GM23338 (cell line): ENCODE data around the gene HHIP.

Source experiments
- CREB1 ChIP-seq: fragments of 250-450 bp; sonication (Bioruptor Pico); IDR thresholded peaks from 2 replicates; pipeline ENCODE4 v1.5.0; 2020; ENCODE audit warnings: low read depth, mild to moderate bottlenecking, moderate library complexity
- EZH2 ChIP-seq: fragments of 200-600 bp; sonication (generic); IDR thresholded peaks from one replicate; pipeline ENCODE4 v1.8.0; 2017; ENCODE audit warnings: antibody characterized with exemption, mild to moderate bottlenecking, low read depth; ENCODE audit not compliant: unreplicated experiment
- EZH2phosphoT487 ChIP-seq: fragments of 200-600 bp; sonication (generic); IDR thresholded peaks from one replicate; pipeline ENCODE4 v1.8.1; 2018; ENCODE audit warnings: antibody characterized with exemption; ENCODE audit not compliant: unreplicated experiment
- JUNB ChIP-seq: IDR thresholded peaks from one replicate; pipeline ENCODE4 v1.6.1; 2016; ENCODE audit warnings: antibody characterized with exemption; ENCODE audit not compliant: unreplicated experiment
- POLR2AphosphoS5 ChIP-seq: IDR thresholded peaks from 2 replicates; pipeline ENCODE4 v1.6.1; 2016; ENCODE audit warnings: antibody characterized with exemption, low read depth
- TF ChIP-seq, protein P1 (sequence below), 2 experiments: fragments of 200-600 bp in 1 of 2; sonication (generic) in 1 of 2; conservative IDR thresholded peaks; 2 replicates each; pipeline versions ENCODE4 v1.5.1 to v1.6.1; 2016 to 2017; ENCODE audit warnings: antibody characterized with exemption in 2 of 2, low read depth in 2 of 2, mild to moderate bottlenecking in 2 of 2, moderate library complexity in 1 of 2
- TF ChIP-seq, protein P2 (sequence below): IDR thresholded peaks from one replicate; pipeline ENCODE4 v1.6.1; 2018; ENCODE audit warnings: antibody characterized with exemption; ENCODE audit not compliant: unreplicated experiment
- TF ChIP-seq, protein P3 (sequence below): IDR thresholded peaks from 2 replicates; pipeline ENCODE4 v1.6.1; 2016; ENCODE audit warnings: antibody characterized with exemption

DNA sequence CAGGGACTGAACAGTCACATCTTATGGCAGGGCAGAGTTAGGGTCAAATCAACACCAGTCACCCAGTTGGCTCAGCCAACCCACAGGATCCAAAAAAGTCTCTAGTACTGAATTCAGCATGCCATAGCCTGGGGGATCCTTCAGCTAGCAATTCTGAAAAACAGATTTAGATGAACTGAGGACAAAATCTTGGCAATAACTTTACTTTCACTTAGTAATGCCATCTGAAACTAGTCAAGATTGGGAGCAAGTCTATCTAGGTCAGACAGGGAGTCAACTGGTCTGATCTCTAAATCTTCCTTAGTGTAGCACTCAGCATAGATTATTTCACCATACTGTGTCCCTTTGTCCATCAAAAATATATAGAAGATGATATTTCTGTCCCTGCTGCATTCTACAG lies 76.0 kb downstream of the HHIP start:
- TF ChIP-seq, protein P1, sequence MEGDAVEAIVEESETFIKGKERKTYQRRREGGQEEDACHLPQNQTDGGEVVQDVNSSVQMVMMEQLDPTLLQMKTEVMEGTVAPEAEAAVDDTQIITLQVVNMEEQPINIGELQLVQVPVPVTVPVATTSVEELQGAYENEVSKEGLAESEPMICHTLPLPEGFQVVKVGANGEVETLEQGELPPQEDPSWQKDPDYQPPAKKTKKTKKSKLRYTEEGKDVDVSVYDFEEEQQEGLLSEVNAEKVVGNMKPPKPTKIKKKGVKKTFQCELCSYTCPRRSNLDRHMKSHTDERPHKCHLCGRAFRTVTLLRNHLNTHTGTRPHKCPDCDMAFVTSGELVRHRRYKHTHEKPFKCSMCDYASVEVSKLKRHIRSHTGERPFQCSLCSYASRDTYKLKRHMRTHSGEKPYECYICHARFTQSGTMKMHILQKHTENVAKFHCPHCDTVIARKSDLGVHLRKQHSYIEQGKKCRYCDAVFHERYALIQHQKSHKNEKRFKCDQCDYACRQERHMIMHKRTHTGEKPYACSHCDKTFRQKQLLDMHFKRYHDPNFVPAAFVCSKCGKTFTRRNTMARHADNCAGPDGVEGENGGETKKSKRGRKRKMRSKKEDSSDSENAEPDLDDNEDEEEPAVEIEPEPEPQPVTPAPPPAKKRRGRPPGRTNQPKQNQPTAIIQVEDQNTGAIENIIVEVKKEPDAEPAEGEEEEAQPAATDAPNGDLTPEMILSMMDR (conservative IDR thresholded peaks at IDR 0.05; ENCODE audit: low read depth in 2 of 2): no peak
- no peak for TF ChIP-seq CREB1
- no peak for TF ChIP-seq EZH2phosphoT487
- TF ChIP-seq, protein P2, sequence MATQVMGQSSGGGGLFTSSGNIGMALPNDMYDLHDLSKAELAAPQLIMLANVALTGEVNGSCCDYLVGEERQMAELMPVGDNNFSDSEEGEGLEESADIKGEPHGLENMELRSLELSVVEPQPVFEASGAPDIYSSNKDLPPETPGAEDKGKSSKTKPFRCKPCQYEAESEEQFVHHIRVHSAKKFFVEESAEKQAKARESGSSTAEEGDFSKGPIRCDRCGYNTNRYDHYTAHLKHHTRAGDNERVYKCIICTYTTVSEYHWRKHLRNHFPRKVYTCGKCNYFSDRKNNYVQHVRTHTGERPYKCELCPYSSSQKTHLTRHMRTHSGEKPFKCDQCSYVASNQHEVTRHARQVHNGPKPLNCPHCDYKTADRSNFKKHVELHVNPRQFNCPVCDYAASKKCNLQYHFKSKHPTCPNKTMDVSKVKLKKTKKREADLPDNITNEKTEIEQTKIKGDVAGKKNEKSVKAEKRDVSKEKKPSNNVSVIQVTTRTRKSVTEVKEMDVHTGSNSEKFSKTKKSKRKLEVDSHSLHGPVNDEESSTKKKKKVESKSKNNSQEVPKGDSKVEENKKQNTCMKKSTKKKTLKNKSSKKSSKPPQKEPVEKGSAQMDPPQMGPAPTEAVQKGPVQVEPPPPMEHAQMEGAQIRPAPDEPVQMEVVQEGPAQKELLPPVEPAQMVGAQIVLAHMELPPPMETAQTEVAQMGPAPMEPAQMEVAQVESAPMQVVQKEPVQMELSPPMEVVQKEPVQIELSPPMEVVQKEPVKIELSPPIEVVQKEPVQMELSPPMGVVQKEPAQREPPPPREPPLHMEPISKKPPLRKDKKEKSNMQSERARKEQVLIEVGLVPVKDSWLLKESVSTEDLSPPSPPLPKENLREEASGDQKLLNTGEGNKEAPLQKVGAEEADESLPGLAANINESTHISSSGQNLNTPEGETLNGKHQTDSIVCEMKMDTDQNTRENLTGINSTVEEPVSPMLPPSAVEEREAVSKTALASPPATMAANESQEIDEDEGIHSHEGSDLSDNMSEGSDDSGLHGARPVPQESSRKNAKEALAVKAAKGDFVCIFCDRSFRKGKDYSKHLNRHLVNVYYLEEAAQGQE: no peak
- no peak for TF ChIP-seq EZH2
- TF ChIP-seq JUNB: no peak
- no peak for TF ChIP-seq POLR2AphosphoS5
- TF ChIP-seq, protein P3, sequence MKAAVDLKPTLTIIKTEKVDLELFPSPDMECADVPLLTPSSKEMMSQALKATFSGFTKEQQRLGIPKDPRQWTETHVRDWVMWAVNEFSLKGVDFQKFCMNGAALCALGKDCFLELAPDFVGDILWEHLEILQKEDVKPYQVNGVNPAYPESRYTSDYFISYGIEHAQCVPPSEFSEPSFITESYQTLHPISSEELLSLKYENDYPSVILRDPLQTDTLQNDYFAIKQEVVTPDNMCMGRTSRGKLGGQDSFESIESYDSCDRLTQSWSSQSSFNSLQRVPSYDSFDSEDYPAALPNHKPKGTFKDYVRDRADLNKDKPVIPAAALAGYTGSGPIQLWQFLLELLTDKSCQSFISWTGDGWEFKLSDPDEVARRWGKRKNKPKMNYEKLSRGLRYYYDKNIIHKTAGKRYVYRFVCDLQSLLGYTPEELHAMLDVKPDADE: no peak
